Measurements from ENCODE around the gene ANKS1B. TPM values are rescaled to one million over a fixed set of nuclear protein-coding genes. Genes with fewer than 3 reads are reported as not detected.

The ANKS1B gene
- total RNA-seq, 1 donor from 2014 or later: 2.4 TPM

DNA sequence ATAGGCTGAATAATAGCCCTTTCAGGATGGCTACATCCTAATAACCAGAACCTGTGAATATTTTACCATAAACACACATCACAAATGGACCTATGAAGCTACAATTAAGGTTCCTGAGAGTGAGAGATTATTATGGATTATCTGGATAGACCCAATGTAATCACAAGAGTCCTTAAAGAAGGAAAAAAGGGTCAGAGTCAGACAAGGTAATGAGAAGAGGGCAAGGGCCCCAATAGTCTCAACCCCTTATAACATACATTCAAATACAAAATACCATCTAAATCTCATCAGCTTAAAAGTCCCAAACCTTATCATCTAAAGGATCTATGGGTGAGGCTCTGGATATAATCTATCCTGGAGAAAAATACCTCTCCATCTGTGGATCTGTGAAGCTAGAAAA, 272.5 kb downstream of the ANKS1B start:
- no peak overlapping the region for H3K4me2 ChIP-seq (ENCODE audit: low read length)
- H3K4me1 ChIP-seq (ENCODE audit: insufficient read depth, low read length): no peaks in the 10 kb centered on the region
- no peak overlapping the region for H3K4me3 ChIP-seq (ENCODE audit: insufficient read depth, low read depth, low read length)
- no peak overlapping the region for H3K27ac Mint-ChIP-seq (ENCODE audit: unreplicated experiment)
- no peak overlapping the region for H3K27ac ChIP-seq (ENCODE audit: low read depth, low read length)
- no peaks in the 10 kb centered on the region for H3K36me3 ChIP-seq (ENCODE audit: insufficient read depth, low read length)
- no peaks in the 10 kb centered on the region for H3K4me1 Mint-ChIP-seq (ENCODE audit: low read depth, unreplicated experiment)
- no peak overlapping the region for H2AFZ ChIP-seq (ENCODE audit: low read depth, low read length)
- H3K27me3 ChIP-seq (ENCODE audit: insufficient read depth, low read length): no peaks in the 10 kb centered on the region
- no peak overlapping the region for H3K9ac ChIP-seq (ENCODE audit: low read length)
- H3K27me3 Mint-ChIP-seq (ENCODE audit: low read depth, unreplicated experiment): no peaks in the 10 kb centered on the region
- H3K9me3 Mint-ChIP-seq (ENCODE audit: unreplicated experiment): peaks cover 12% of the 10 kb centered on the region
- no peaks in the 10 kb centered on the region for H3K9me3 ChIP-seq (ENCODE audit: insufficient read depth, low read depth, low read length)
- TF ChIP-seq, protein P1, sequence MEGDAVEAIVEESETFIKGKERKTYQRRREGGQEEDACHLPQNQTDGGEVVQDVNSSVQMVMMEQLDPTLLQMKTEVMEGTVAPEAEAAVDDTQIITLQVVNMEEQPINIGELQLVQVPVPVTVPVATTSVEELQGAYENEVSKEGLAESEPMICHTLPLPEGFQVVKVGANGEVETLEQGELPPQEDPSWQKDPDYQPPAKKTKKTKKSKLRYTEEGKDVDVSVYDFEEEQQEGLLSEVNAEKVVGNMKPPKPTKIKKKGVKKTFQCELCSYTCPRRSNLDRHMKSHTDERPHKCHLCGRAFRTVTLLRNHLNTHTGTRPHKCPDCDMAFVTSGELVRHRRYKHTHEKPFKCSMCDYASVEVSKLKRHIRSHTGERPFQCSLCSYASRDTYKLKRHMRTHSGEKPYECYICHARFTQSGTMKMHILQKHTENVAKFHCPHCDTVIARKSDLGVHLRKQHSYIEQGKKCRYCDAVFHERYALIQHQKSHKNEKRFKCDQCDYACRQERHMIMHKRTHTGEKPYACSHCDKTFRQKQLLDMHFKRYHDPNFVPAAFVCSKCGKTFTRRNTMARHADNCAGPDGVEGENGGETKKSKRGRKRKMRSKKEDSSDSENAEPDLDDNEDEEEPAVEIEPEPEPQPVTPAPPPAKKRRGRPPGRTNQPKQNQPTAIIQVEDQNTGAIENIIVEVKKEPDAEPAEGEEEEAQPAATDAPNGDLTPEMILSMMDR (IDR thresholded peaks at IDR 0.05; ENCODE audit: insufficient read depth, low read depth, low read length): no peak
- TF ChIP-seq EZH2 (IDR thresholded peaks at IDR 0.05; ENCODE audit: insufficient read depth, low read length): no peak
- no peaks in the 10 kb centered on the region for H3K36me3 Mint-ChIP-seq (ENCODE audit: low read depth, unreplicated experiment)
- H3K4me3 Mint-ChIP-seq (ENCODE audit: unreplicated experiment): no peak overlapping the region
- DNase-seq (ENCODE audit: low read depth) (no peak), FAIRE-seq (no peak)
- H3K79me2 ChIP-seq (ENCODE audit: insufficient read depth, low read length): no peaks in the 10 kb centered on the region
- no peaks in the 10 kb centered on the region for H4K20me1 ChIP-seq (ENCODE audit: insufficient read depth, low read length)

DNA sequence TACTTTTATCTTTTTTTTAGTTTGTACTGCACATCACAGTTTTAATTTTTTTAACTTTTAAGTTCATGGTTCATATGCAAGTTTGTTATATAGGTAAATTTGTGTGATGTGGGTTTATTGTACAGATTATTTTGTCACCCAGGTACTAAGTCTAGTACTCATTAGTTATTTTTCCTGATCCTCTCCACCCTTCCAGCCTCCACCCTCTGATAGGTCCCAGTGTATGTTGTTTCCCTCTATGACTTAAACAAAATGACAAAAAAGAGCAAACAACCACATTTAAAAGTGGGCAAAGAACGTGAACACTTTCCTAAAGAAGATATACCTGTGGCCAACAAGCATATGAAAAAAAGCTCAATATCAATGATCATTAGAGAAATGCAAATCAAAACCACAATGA, 273.5 kb downstream of the ANKS1B start:
- Histone ChIP-seq H3K4me2 (ENCODE audit: low read length) (no peak overlapping the region), H3K9me3 (ENCODE audit: insufficient read depth, low read depth, low read length) (no peaks in the 10 kb centered on the region), H3K9ac (ENCODE audit: low read length) (no peak overlapping the region), H3K27ac (ENCODE audit: low read depth, low read length) (no peak overlapping the region), H2AFZ (ENCODE audit: low read depth, low read length) (no peak overlapping the region), H3K4me3 (ENCODE audit: insufficient read depth, low read depth, low read length) (no peak overlapping the region), H4K20me1 (ENCODE audit: insufficient read depth, low read length) (no peaks in the 10 kb centered on the region), H3K27me3 (ENCODE audit: insufficient read depth, low read length) (no peaks in the 10 kb centered on the region), H3K36me3 (ENCODE audit: insufficient read depth, low read length) (no peaks in the 10 kb centered on the region), H3K4me1 (ENCODE audit: insufficient read depth, low read length) (no peaks in the 10 kb centered on the region), H3K79me2 (ENCODE audit: insufficient read depth, low read length) (no peaks in the 10 kb centered on the region)
- Mint-ChIP-seq H3K4me3 (ENCODE audit: unreplicated experiment) (no peak overlapping the region), H3K36me3 (ENCODE audit: low read depth, unreplicated experiment) (no peaks in the 10 kb centered on the region), H3K9me3 (ENCODE audit: unreplicated experiment) (peaks cover 10% of the 10 kb centered on the region), H3K27me3 (ENCODE audit: low read depth, unreplicated experiment) (no peaks in the 10 kb centered on the region), H3K27ac (ENCODE audit: unreplicated experiment) (no peak overlapping the region), H3K4me1 (ENCODE audit: low read depth, unreplicated experiment) (no peaks in the 10 kb centered on the region)
- TF ChIP-seq EZH2 (IDR thresholded peaks at IDR 0.05; ENCODE audit: insufficient read depth, low read length): no peak
- TF ChIP-seq, protein P1 (IDR thresholded peaks at IDR 0.05; ENCODE audit: insufficient read depth, low read depth, low read length): no peak
- DNase-seq (ENCODE audit: low read depth): no peak
- FAIRE-seq: no peak

DNA sequence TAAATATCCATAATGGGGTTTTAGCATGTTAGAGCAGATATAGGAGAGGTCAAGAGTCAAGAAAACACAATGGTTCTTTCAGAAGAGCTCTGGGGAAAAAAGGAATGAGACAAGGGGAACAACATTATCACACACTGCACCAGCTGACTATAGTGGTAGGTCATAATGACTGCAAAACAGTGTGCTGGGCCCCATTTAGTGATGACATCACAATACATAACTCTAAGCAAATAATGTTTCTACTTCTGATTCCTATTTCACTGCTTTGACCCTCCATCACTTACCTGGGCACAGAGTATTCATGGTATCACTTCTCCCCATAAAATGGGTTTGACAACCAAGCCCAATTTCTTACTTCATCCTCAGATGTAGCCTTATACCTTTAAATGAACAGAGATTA, 275.1 kb downstream of the ANKS1B start:
- TF ChIP-seq EZH2 (IDR thresholded peaks at IDR 0.05; ENCODE audit: insufficient read depth, low read length): no peak
- TF ChIP-seq, protein P1 (IDR thresholded peaks at IDR 0.05; ENCODE audit: insufficient read depth, low read depth, low read length): no peak
- Histone ChIP-seq H3K4me1 (ENCODE audit: insufficient read depth, low read length) (no peaks in the 10 kb centered on the region), H4K20me1 (ENCODE audit: insufficient read depth, low read length) (no peaks in the 10 kb centered on the region), H3K27ac (ENCODE audit: low read depth, low read length) (no peak overlapping the region), H3K36me3 (ENCODE audit: insufficient read depth, low read length) (no peaks in the 10 kb centered on the region), H2AFZ (ENCODE audit: low read depth, low read length) (no peak overlapping the region), H3K4me3 (ENCODE audit: insufficient read depth, low read depth, low read length) (no peak overlapping the region), H3K9ac (ENCODE audit: low read length) (no peak overlapping the region), H3K79me2 (ENCODE audit: insufficient read depth, low read length) (no peaks in the 10 kb centered on the region), H3K27me3 (ENCODE audit: insufficient read depth, low read length) (no peaks in the 10 kb centered on the region), H3K4me2 (ENCODE audit: low read length) (no peak overlapping the region), H3K9me3 (ENCODE audit: insufficient read depth, low read depth, low read length) (no peaks in the 10 kb centered on the region)
- Mint-ChIP-seq H3K4me3 (ENCODE audit: unreplicated experiment) (no peak overlapping the region), H3K36me3 (ENCODE audit: low read depth, unreplicated experiment) (no peaks in the 10 kb centered on the region), H3K27ac (ENCODE audit: unreplicated experiment) (no peak overlapping the region), H3K9me3 (ENCODE audit: unreplicated experiment) (peaks cover 10% of the 10 kb centered on the region), H3K4me1 (ENCODE audit: low read depth, unreplicated experiment) (no peaks in the 10 kb centered on the region), H3K27me3 (ENCODE audit: low read depth, unreplicated experiment) (no peaks in the 10 kb centered on the region)
- FAIRE-seq (no peak), DNase-seq (ENCODE audit: low read depth) (no peak)
